ENCODE data around the gene CALCA.

Gene CALCA

GRCh38 chr11:14934641-14935351, 37.4 kb downstream of the CALCA start:
- no peak overlapping the region for H3K4me3 Mint-ChIP-seq
- H3K27ac Mint-ChIP-seq: no peak overlapping the region
- TF ChIP-seq CTCF (IDR thresholded peaks at IDR 0.05): no peak
- no peaks in the 10 kb centered on the region for H3K36me3 Mint-ChIP-seq (ENCODE audit: low read depth)
- H3K9me3 Mint-ChIP-seq: peaks cover 33% of the 10 kb centered on the region
- no peak for DNase-seq
- H3K27me3 Mint-ChIP-seq (ENCODE audit: low read depth, poor library complexity): peaks cover 10% of the 10 kb centered on the region
- H3K4me1 Mint-ChIP-seq: no peaks in the 10 kb centered on the region

GRCh38 chr11:14932447-14932846, 39.7 kb downstream of the CALCA start:
- no peak for TF ChIP-seq CTCF (IDR thresholded peaks at IDR 0.05)
- Mint-ChIP-seq H3K27ac (no peak overlapping the region), H3K9me3 (peaks cover 20% of the 10 kb centered on the region), H3K36me3 (ENCODE audit: low read depth) (no peaks in the 10 kb centered on the region), H3K4me3 (no peak overlapping the region), H3K4me1 (no peaks in the 10 kb centered on the region), H3K27me3 (ENCODE audit: low read depth, poor library complexity) (peaks cover 9% of the 10 kb centered on the region)
- DNase-seq: no peak

- Mint-ChIP-seq H3K27ac (no peak overlapping the region), H3K4me3 (no peak overlapping the region), H3K36me3 (ENCODE audit: low read depth) (no peaks in the 10 kb centered on the region), H3K27me3 (ENCODE audit: low read depth, poor library complexity) (peaks cover 10% of the 10 kb centered on the region), H3K4me1 (no peaks in the 10 kb centered on the region), H3K9me3 (peaks cover 19% of the 10 kb centered on the region)
- DNase-seq: no peak
- TF ChIP-seq CTCF (IDR thresholded peaks at IDR 0.05): no peak
These were observed 41.8 kb downstream of the CALCA start for GRCh38 chr11:14930369-14930768.

GRCh38 chr11:14927146-14927545, 45.0 kb downstream of the CALCA start:
- no peak for TF ChIP-seq CTCF (IDR thresholded peaks at IDR 0.05)
- Mint-ChIP-seq H3K36me3 (ENCODE audit: low read depth) (no peaks in the 10 kb centered on the region), H3K27ac (no peak overlapping the region), H3K27me3 (ENCODE audit: low read depth, poor library complexity) (peaks cover 14% of the 10 kb centered on the region), H3K4me1 (no peaks in the 10 kb centered on the region), H3K9me3 (peaks cover 11% of the 10 kb centered on the region), H3K4me3 (no peak overlapping the region)
- no peak for DNase-seq

- no peak overlapping the region for H3K27ac Mint-ChIP-seq
- H3K4me1 Mint-ChIP-seq: no peaks in the 10 kb centered on the region
- TF ChIP-seq CTCF (IDR thresholded peaks at IDR 0.05): no peak
- no peak for DNase-seq
- peaks cover 9% of the 10 kb centered on the region for H3K9me3 Mint-ChIP-seq
- H3K4me3 Mint-ChIP-seq: no peak overlapping the region
- H3K27me3 Mint-ChIP-seq (ENCODE audit: low read depth, poor library complexity): peaks cover 15% of the 10 kb centered on the region
- H3K36me3 Mint-ChIP-seq (ENCODE audit: low read depth): no peaks in the 10 kb centered on the region
These were observed 47.8 kb downstream of the CALCA start for GRCh38 chr11:14924318-14924717.
